Measurements from ENCODE around the gene STPG3. TPM values are rescaled to one million over a fixed set of nuclear protein-coding genes. Genes with fewer than 3 reads are reported as not detected.

Gene STPG3
- total and polyA plus RNA-seq, 9 of the 15 experiments (the other 6 are each of a cell fraction or from before 2014, with no cell fraction given), result not detected

DNA sequence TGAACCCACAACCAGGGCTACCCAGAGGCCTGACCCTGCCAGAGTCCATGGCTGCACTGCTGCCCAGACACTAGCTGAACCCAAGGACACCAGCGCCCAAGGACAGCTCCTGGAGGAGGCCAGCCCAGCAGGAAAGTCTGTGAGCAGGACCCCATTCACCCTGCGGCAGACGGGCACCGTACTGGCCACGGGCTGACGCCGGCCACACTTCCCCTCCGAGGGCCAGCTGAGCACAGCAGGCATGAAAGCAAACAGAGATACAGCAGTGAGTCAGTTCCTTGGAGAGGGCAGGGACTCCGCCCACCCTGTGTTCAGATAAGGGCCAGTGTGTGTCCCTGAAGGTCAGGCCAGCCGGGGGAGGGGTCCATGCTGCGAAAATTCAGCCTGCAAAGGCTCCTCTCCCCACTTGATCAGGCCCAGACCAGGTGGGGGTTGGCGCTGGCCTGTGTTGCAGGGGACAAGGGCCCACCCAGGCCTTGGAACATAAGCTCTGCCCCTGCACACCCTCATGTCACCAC is 32.3 kb upstream of the STPG3 start (continued):
- TF ChIP-seq NR1H2 (CRISPR knock-in tag; IDR thresholded peaks at IDR 0.05) (no peak), TGIF2 (CRISPR knock-in tag; IDR thresholded peaks at IDR 0.05) (no peak), NELFE (IDR thresholded peaks at IDR 0.05; ENCODE audit: insufficient read depth, insufficient read length) (no peak), NFE2L1 (tag; IDR thresholded peaks at IDR 0.05; ENCODE audit: borderline replicate concordance, low read depth) (no peak), ZC3H4 (CRISPR knock-in tag; IDR thresholded peaks at IDR 0.05; ENCODE audit: borderline replicate concordance) (no peak), IRF2 (CRISPR knock-in tag; IDR thresholded peaks at IDR 0.05) (no peak), CREM (IDR thresholded peaks at IDR 0.05; ENCODE audit: low read depth) (peak; percentile 79), PYGO2 (tag; IDR thresholded peaks at IDR 0.05) (0 out of 2 replicates have a peak, but pooled peaks have one; percentile 26), HNRNPLL (IDR thresholded peaks at IDR 0.05; ENCODE audit: low read depth, low read length, poor library complexity, severe bottlenecking) (no peak), ZNF280A (IDR thresholded peaks at IDR 0.05; ENCODE audit: low read depth, partially characterized antibody) (no peak), HDGF (IDR thresholded peaks at IDR 0.05) (no peak), CCAR2 (IDR thresholded peaks at IDR 0.05; ENCODE audit: low read depth, low read length) (no peak), KLF6 (CRISPR knock-in tag; IDR thresholded peaks at IDR 0.05; ENCODE audit: borderline replicate concordance) (0 out of 2 replicates have a peak, but pooled peaks have one; percentile 58), HSF4 (CRISPR knock-in tag; IDR thresholded peaks at IDR 0.05; ENCODE audit: borderline replicate concordance) (no peak), ZNF766 (CRISPR knock-in tag; conservative IDR thresholded peaks at IDR 0.05) (no peak), PML (IDR thresholded peaks at IDR 0.05; ENCODE audit: low read length) (no peak), MEF2D (tag; conservative IDR thresholded peaks at IDR 0.05; ENCODE audit: low read depth) (no peak; the same call in 1 of the 2 replicates), PTTG1 (tag; IDR thresholded peaks at IDR 0.05; ENCODE audit: low read depth) (no peak), ZNF717 (CRISPR knock-in tag; IDR thresholded peaks at IDR 0.05) (no peak), CBX8 (IDR thresholded peaks at IDR 0.05; ENCODE audit: borderline replicate concordance, extremely low read depth, low read depth, low read length, poor library complexity, severe bottlenecking) (no peak), CHAMP1 (IDR thresholded peaks at IDR 0.05) (no peak)
- TF ChIP-seq, protein P1, sequence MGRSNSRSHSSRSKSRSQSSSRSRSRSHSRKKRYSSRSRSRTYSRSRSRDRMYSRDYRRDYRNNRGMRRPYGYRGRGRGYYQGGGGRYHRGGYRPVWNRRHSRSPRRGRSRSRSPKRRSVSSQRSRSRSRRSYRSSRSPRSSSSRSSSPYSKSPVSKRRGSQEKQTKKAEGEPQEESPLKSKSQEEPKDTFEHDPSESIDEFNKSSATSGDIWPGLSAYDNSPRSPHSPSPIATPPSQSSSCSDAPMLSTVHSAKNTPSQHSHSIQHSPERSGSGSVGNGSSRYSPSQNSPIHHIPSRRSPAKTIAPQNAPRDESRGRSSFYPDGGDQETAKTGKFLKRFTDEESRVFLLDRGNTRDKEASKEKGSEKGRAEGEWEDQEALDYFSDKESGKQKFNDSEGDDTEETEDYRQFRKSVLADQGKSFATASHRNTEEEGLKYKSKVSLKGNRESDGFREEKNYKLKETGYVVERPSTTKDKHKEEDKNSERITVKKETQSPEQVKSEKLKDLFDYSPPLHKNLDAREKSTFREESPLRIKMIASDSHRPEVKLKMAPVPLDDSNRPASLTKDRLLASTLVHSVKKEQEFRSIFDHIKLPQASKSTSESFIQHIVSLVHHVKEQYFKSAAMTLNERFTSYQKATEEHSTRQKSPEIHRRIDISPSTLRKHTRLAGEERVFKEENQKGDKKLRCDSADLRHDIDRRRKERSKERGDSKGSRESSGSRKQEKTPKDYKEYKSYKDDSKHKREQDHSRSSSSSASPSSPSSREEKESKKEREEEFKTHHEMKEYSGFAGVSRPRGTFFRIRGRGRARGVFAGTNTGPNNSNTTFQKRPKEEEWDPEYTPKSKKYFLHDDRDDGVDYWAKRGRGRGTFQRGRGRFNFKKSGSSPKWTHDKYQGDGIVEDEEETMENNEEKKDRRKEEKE (IDR thresholded peaks at IDR 0.05; ENCODE audit: borderline replicate concordance in 1 of 2, control insufficient read depth in 1 of 2, low read depth in 2 of 2, low read length in 1 of 2), result no peak
